IMR-90 (cell line): ENCODE data around the gene UAP1. TPM values are rescaled to one million over a fixed set of nuclear protein-coding genes. Genes with fewer than 3 reads are reported as not detected.

ENCODE experiments used
- ATAC-seq: fragments of 200-7000 bp; cut with Tn5 transposase; 2 replicates; pipeline ENCODE4 v1.9.1; 2020; ENCODE audit warnings: low read depth, mild to moderate bottlenecking, moderate library complexity
- BruUV-seq: library from RNA; stranded (reverse); fragments of 400-500 nt; replicated peaks from 2 replicates; lab custom pipeline; 2021; lab: Mats Ljungman, UMichigan
- CTCF ChIA-PET: fragments of 300-600 bp; formaldehyde crosslinking; extraction: SDS; loops from one replicate; lab custom pipeline; 2021; ENCODE audit warnings: antibody characterized with exemption; lab: Yijun Ruan, JAX
- POLR2A ChIA-PET: fragments of 300-600 bp; sonication (Branson Sonifier 250); formaldehyde crosslinking; loops from one replicate; lab custom pipeline; 2022; ENCODE audit warnings: antibody characterized with exemption; ENCODE audit not compliant: unreplicated experiment; lab: Charles Lee
- DNase-seq: peaks from one replicate; pipeline ENCODE4 v3.0.0; 2013
- H2AFZ ChIP-seq: replicated peaks from 2 replicates; pipeline ENCODE3; 2013; ENCODE audit warnings: low read length, mild to moderate bottlenecking; ENCODE audit not compliant: poor library complexity
- H2AK5ac ChIP-seq: 2 replicates; pipeline ENCODE4 v1.6.1; 2013; ENCODE audit warnings: low read depth, low read length, inconsistent platforms
- H2AK9ac ChIP-seq: replicated peaks from 2 replicates; pipeline ENCODE3; 2013; ENCODE audit warnings: mild to moderate bottlenecking, low read depth, low read length, moderate library complexity; ENCODE audit not compliant: poor library complexity
- H2BK120ac ChIP-seq: 2 replicates; pipeline ENCODE4 v1.6.1; 2013; ENCODE audit warnings: low read depth, low read length, inconsistent platforms
- H2BK15ac ChIP-seq: 3 replicates; pipeline ENCODE4 v1.6.1; 2013; ENCODE audit warnings: low read depth, low read length, inconsistent platforms
- H2BK20ac ChIP-seq: 2 replicates; pipeline ENCODE4 v1.6.1; 2013; ENCODE audit warnings: low read depth, mild to moderate bottlenecking, inconsistent platforms, low read length, moderate library complexity
- H2BK5ac ChIP-seq: 2 replicates; pipeline ENCODE4 v1.6.1; 2013; ENCODE audit warnings: mild to moderate bottlenecking, low read depth, low read length, inconsistent platforms; ENCODE audit not compliant: poor library complexity, severe bottlenecking
- H3K14ac ChIP-seq: replicated peaks from 2 replicates; pipeline ENCODE4 v1.6.1; 2013; ENCODE audit warnings: low read depth, low read length, inconsistent platforms
- H3K18ac ChIP-seq: 2 replicates; pipeline ENCODE4 v1.6.1; 2013; ENCODE audit warnings: low read depth, low read length, control low read depth
- H3K23ac ChIP-seq: 2 replicates; pipeline ENCODE4 v1.6.1; 2013; ENCODE audit warnings: low read depth, low read length, inconsistent platforms
- H3K27ac ChIP-seq: 2 replicates; pipeline ENCODE4 v1.5.1; 2013; ENCODE audit warnings: mild to moderate bottlenecking, control low read depth, low read length; ENCODE audit not compliant: insufficient read depth
- H3K27me3 ChIP-seq: 2 replicates; pipeline ENCODE4 v1.6.1; 2013; ENCODE audit warnings: low read length; ENCODE audit not compliant: control insufficient read depth, insufficient read depth
- H3K36me3 ChIP-seq: 2 replicates; pipeline ENCODE4 v1.6.1; 2013; ENCODE audit warnings: low read length, mixed read lengths; ENCODE audit not compliant: control insufficient read depth, insufficient read depth
- H3K4ac ChIP-seq: 2 replicates; pipeline ENCODE4 v1.6.1; 2013; ENCODE audit warnings: low read depth, low read length, inconsistent platforms
- H3K4me1 ChIP-seq: 2 replicates; pipeline ENCODE4 v1.6.1; 2013; ENCODE audit warnings: low read length, mixed read lengths; ENCODE audit not compliant: control insufficient read depth, insufficient read depth
- H3K4me2 ChIP-seq: 2 replicates; pipeline ENCODE4 v1.6.1; 2013; ENCODE audit warnings: low read depth, mild to moderate bottlenecking, control low read depth, low read length, moderate library complexity
- H3K4me3 ChIP-seq: 2 replicates; pipeline ENCODE4 v1.5.1; 2013; ENCODE audit warnings: low read depth, mild to moderate bottlenecking, control low read depth, low read length, moderate library complexity; ENCODE audit not compliant: insufficient read depth
- H3K56ac ChIP-seq: 2 replicates; pipeline ENCODE4 v1.6.1; 2013; ENCODE audit warnings: low read length, inconsistent platforms; ENCODE audit not compliant: insufficient read depth; ENCODE audit errors: extremely low read depth
- H3K79me1 ChIP-seq, 2 experiments: 2 replicates each; pipeline ENCODE4 v1.6.1; 2013; ENCODE audit warnings: low read length in 2 of 2, inconsistent platforms in 1 of 2, low read depth in 1 of 2
- H3K9ac ChIP-seq: 2 replicates; pipeline ENCODE4 v1.6.1; 2013; ENCODE audit warnings: low read depth, low read length, control low read depth
- H3K9me1 ChIP-seq: 2 replicates; pipeline ENCODE4 v1.6.1; 2013; ENCODE audit warnings: low read length, inconsistent platforms; ENCODE audit not compliant: insufficient read depth
- H3K9me3 ChIP-seq: 2 replicates; pipeline ENCODE4 v1.6.1; 2013; ENCODE audit warnings: low read length; ENCODE audit not compliant: control insufficient read depth, insufficient read depth
- H4K20me1 ChIP-seq: 2 replicates; pipeline ENCODE4 v1.6.1; 2013; ENCODE audit warnings: low read length, inconsistent platforms; ENCODE audit not compliant: insufficient read depth
- H4K5ac ChIP-seq: 2 replicates; pipeline ENCODE4 v1.6.1; 2013; ENCODE audit warnings: mild to moderate bottlenecking, low read depth, low read length, control low read depth
- H4K8ac ChIP-seq, 2 experiments: 2 replicates each; pipeline ENCODE4 v1.6.1; 2013; ENCODE audit warnings: low read depth in 2 of 2, low read length in 2 of 2, control low read depth in 1 of 2, inconsistent platforms in 1 of 2
- H4K91ac ChIP-seq: 2 replicates; pipeline ENCODE4 v1.6.1; 2013; ENCODE audit warnings: low read depth, low read length, inconsistent platforms; ENCODE audit not compliant: insufficient read depth
- CHD1 ChIP-seq: IDR thresholded peaks from 2 replicates; pipeline ENCODE4 v1.6.1; 2012; ENCODE audit warnings: low read depth, low read length, improper control_type of control experiment
- CTCF ChIP-seq: conservative IDR thresholded peaks from 2 replicates; pipeline ENCODE4 v1.5.1; 2012; ENCODE audit warnings: mild to moderate bottlenecking, low read depth, low read length, improper control_type of control experiment
- FOS ChIP-seq: fragments of 150-350 bp; IDR thresholded peaks from 2 replicates; pipeline ENCODE4 v1.6.1; 2016; ENCODE audit warnings: low read depth, low read length
- MAFK ChIP-seq: IDR thresholded peaks from 2 replicates; pipeline ENCODE4 v1.6.1; 2012; ENCODE audit warnings: low read depth, low read length, improper control_type of control experiment
- POLR2A ChIP-seq: IDR thresholded peaks from 2 replicates; pipeline ENCODE4 v1.6.1; 2012; ENCODE audit warnings: mild to moderate bottlenecking, low read depth, low read length
- RAD21 ChIP-seq: IDR thresholded peaks from 2 replicates; pipeline ENCODE4 v1.6.1; 2012; ENCODE audit warnings: low read length, improper control_type of control experiment
- RCOR1 ChIP-seq: IDR thresholded peaks from 2 replicates; pipeline ENCODE4 v1.6.1; 2012; ENCODE audit warnings: mild to moderate bottlenecking, low read length, improper control_type of control experiment; ENCODE audit not compliant: insufficient replicate concordance
- SMC3 ChIP-seq: fragments of 150-350 bp; IDR thresholded peaks from 2 replicates; pipeline ENCODE4 v1.6.1; 2016; ENCODE audit warnings: low read depth, mild to moderate bottlenecking, antibody characterized with exemption, low read length, moderate library complexity
- WGBS, 2 experiments: methylation state at CpG; one replicate each; pipeline versions ENCODE4 v1.1.5 to v1.1.7; 2013; ENCODE audit warnings: missing lambda C conversion rate in 2 of 2; ENCODE audit not compliant: insufficient read length in 1 of 2; ENCODE audit errors: extremely low coverage in 2 of 2; 5-methylcytosine and 5-hydroxymethylcytosine counted together
- dilution Hi-C: fragments of 300-500 bp; cut with HindIII; formaldehyde crosslinking; loops from one replicate; pipeline ENCODE4 v1.14.3; 2018; ENCODE audit warnings: low sequenced_read_pairs; ENCODE audit not compliant: unreplicated experiment
- in situ Hi-C: fragments of 300-500 bp; cut with MboI; formaldehyde crosslinking; loops from 3 replicates; pipeline ENCODE4 v1.14.3; 2019; ENCODE audit warnings: low sequenced_read_pairs, inconsistent platforms, mixed read lengths
- intact Hi-C: fragments of 100-400 bp; cut with micrococcal nuclease; formaldehyde crosslinking; loops from 2 replicates; pipeline ENCODE4 v1.10.0; 2022
- polyA plus RNA-seq, 3 experiments: library from polyadenylated mRNA; depleted of rRNA; stranded (reverse); fragments of >200 nt; gene quantifications; 2 replicates each; pipeline ENCODE4 v1.2.3, GENCODE V29; 2012; ENCODE audit warnings: low replicate concordance in 1 of 3
- total RNA-seq: library from RNA; depleted of rRNA; stranded (reverse); fragments of >200 nt; gene quantifications from 2 replicates; pipeline ENCODE4 v1.2.3, GENCODE V29; 2012

Gene UAP1
- total and polyA plus RNA-seq, 2 of the 4 experiments (the other 2 are of a cell fraction) = 93.4 to 196 TPM

- BruUV-seq = no TSS peak
- H3K9me1 ChIP-seq = peaks cover 22% of the 10 kb centered on the region
- peaks cover 30% of the 10 kb centered on the region for H4K20me1 ChIP-seq
- intact Hi-C loops = loop anchor here (2.0 to 10.0 kb wide), 3 partner anchors 44 to 142 kb away; no protein-coding TSS in a partner anchor
- dilution Hi-C loops = no loop called here
- peak overlapping the region; percentile 98 for H3K56ac ChIP-seq
- H2BK15ac ChIP-seq = peak overlapping the region; percentile 69; the same call in 2 of the 3 replicates
- peak overlapping the region; percentile 91 for H2AK9ac ChIP-seq
- H3K23ac ChIP-seq = peak overlapping the region; percentile 96
- peak overlapping the region; percentile 97 for H3K18ac ChIP-seq
- peak overlapping the region; percentile 41 for H2AFZ ChIP-seq
- peak overlapping the region; percentile 71 for H3K4me2 ChIP-seq
- H3K4me1 ChIP-seq = peaks cover 17% of the 10 kb centered on the region
- H4K91ac ChIP-seq = peak overlapping the region; percentile 98
- peak overlapping the region; percentile 96 for H3K4ac ChIP-seq
- peak overlapping the region; percentile 74 to 88 for H4K8ac ChIP-seq
- H3K79me1 ChIP-seq = peaks cover 0 to 52% of the 10 kb centered on the region in 2 experiments; a peak in 2 of 4 replicates
- peak overlapping the region; percentile 95 for H3K14ac ChIP-seq
- H2BK5ac ChIP-seq = peak overlapping the region; percentile 90
- POLR2A ChIA-PET = interaction anchor here (1.3 kb wide), 1 partner anchor 23 kb away, joined by 3 read pairs; no protein-coding TSS in a partner anchor
- no peaks in the 10 kb centered on the region for H3K27me3 ChIP-seq
- TF ChIP-seq SMC3 = 0 out of 2 replicates have a peak, but pooled peaks have one; percentile 17
- no peak for TF ChIP-seq FOS
- TF ChIP-seq MAFK = no peak
- TF ChIP-seq POLR2A = 0 out of 2 replicates have a peak, but pooled peaks have one; percentile 29
- TF ChIP-seq RCOR1 = no peak
- peak; percentile 25 for TF ChIP-seq RAD21
- no peak for TF ChIP-seq CHD1
- TF ChIP-seq CTCF = peak; percentile 28; the same call in 1 of the 2 replicates
- DNase-seq = peak; percentile 59
- peak overlapping the region; percentile 94 for H4K5ac ChIP-seq
- H2BK120ac ChIP-seq = peak overlapping the region; percentile 92
- peak overlapping the region; percentile 88 for H3K27ac ChIP-seq
- H3K9me3 ChIP-seq = no peaks in the 10 kb centered on the region
- peak overlapping the region; percentile 91 for H3K9ac ChIP-seq
- no peaks in the 10 kb centered on the region for H3K36me3 ChIP-seq
- peak overlapping the region; percentile 76 for H3K4me3 ChIP-seq
- no CpG with 5 or more reads among the region's 8 CpGs for WGBS, 2 experiments
- H2BK20ac ChIP-seq = peak overlapping the region; percentile 77
- CTCF ChIA-PET = interaction anchor here (1.2 kb wide), 1 partner anchor 90 kb away, joined by 3 read pairs; no protein-coding TSS in a partner anchor
- in situ Hi-C loops = no loop called here
- ATAC-seq = peak; percentile 13
- peak overlapping the region; percentile 57 for H2AK5ac ChIP-seq
These were observed 71.7 kb downstream of the UAP1 start for GRCh38 chr1:162633081-162633762.
